OCI-LY7 (cell line): ENCODE data around the gene DLGAP1. TPM values are rescaled to one million over a fixed set of nuclear protein-coding genes. Genes with fewer than 3 reads are reported as not detected.
"Not testable (repeated sequence)": the region's sequence is repeated elsewhere in the genome, so short reads cannot be mapped to it uniquely, and the experiment has no call there.

Experiments
- BruUV-seq: library from RNA; stranded (reverse); fragments of 400-500 nt; replicated peaks from 2 replicates; lab custom pipeline; 2021; lab: Mats Ljungman, UMichigan
- CTCF ChIA-PET: fragments of 300-600 bp; sonication (Branson Sonifier 250); formaldehyde crosslinking; loops from one replicate; lab custom pipeline; 2022; ENCODE audit warnings: antibody characterized with exemption; ENCODE audit not compliant: unreplicated experiment; lab: Charles Lee
- POLR2A ChIA-PET: fragments of 300-600 bp; sonication (Branson Sonifier 250); formaldehyde crosslinking; loops from one replicate; lab custom pipeline; 2022; ENCODE audit warnings: antibody characterized with exemption; lab: Charles Lee
- DNase-seq: peaks from one replicate; pipeline ENCODE4 v3.0.0-alpha.2; 2015; ENCODE audit warnings: low spot score
- H2AFZ ChIP-seq: fragments of 200-600 bp; sonication (generic), shearing (Covaris generic); 2 replicates; pipeline ENCODE4 v1.6.1; 2014; ENCODE audit warnings: mild to moderate bottlenecking, antibody characterized with exemption, low read length, moderate library complexity
- H3K27ac ChIP-seq: fragments of 200-600 bp; sonication (generic); 2 replicates; pipeline ENCODE4 v1.5.1; 2014; ENCODE audit warnings: mixed run types, low read depth, mild to moderate bottlenecking, moderate library complexity, low read length, inconsistent platforms; ENCODE audit not compliant: poor library complexity, severe bottlenecking
- H3K36me3 ChIP-seq: fragments of 200-600 bp; sonication (generic); 2 replicates; pipeline ENCODE4 v1.6.1; 2014; ENCODE audit warnings: mild to moderate bottlenecking, antibody characterized with exemption, low read length, moderate library complexity, mixed read lengths; ENCODE audit not compliant: insufficient read depth
- H3K4me1 ChIP-seq: fragments of 200-600 bp; sonication (generic); 2 replicates; pipeline ENCODE4 v1.5.1; 2014; ENCODE audit warnings: mild to moderate bottlenecking, low read length; ENCODE audit not compliant: insufficient read depth, poor library complexity, severe bottlenecking
- H3K4me2 ChIP-seq: fragments of 200-600 bp; sonication (generic); 2 replicates; pipeline ENCODE4 v1.6.1; 2014; ENCODE audit warnings: mild to moderate bottlenecking, low read length
- H3K4me3 ChIP-seq: fragments of 200-600 bp; sonication (generic); 2 replicates; pipeline ENCODE4 v1.5.1; 2014; ENCODE audit warnings: mild to moderate bottlenecking, low read depth, low read length; ENCODE audit not compliant: poor library complexity, severe bottlenecking
- H3K79me2 ChIP-seq: fragments of 200-600 bp; sonication (generic); 2 replicates; pipeline ENCODE4 v1.6.1; 2016; ENCODE audit warnings: low read depth, mild to moderate bottlenecking, low read length, moderate library complexity, mixed read lengths; ENCODE audit not compliant: insufficient read depth
- H3K9me2 ChIP-seq: fragments of 200-600 bp; sonication (generic); 2 replicates; pipeline ENCODE4 v1.6.1; 2016; ENCODE audit warnings: mild to moderate bottlenecking, low read length, mixed read lengths; ENCODE audit not compliant: insufficient read depth
- H3K9me3 ChIP-seq: fragments of 200-600 bp; sonication (generic); 2 replicates; pipeline ENCODE4 v1.6.1; 2014; ENCODE audit warnings: mild to moderate bottlenecking, mixed run types, low read length, mixed read lengths
- H4K20me1 ChIP-seq: fragments of 200-600 bp; sonication (generic); 2 replicates; pipeline ENCODE4 v1.6.1; 2014; ENCODE audit warnings: mild to moderate bottlenecking, antibody characterized with exemption, low read length, moderate library complexity, mixed read lengths; ENCODE audit not compliant: insufficient read depth
- CTCF ChIP-seq: fragments of 200-600 bp; sonication (generic); conservative IDR thresholded peaks from 2 replicates; pipeline ENCODE4 v1.5.1; 2014; ENCODE audit warnings: mild to moderate bottlenecking, antibody characterized with exemption, low read length, moderate library complexity, mixed read lengths
- EZH2phosphoT487 ChIP-seq: fragments of 200-600 bp; sonication (generic); IDR thresholded peaks from 2 replicates; pipeline ENCODE4 v1.6.1; 2018; ENCODE audit warnings: low read depth, borderline replicate concordance, mild to moderate bottlenecking, mixed run types, antibody characterized with exemption, low read length, moderate library complexity, mixed read lengths
- intact Hi-C: fragments of 100-400 bp; cut with micrococcal nuclease; formaldehyde crosslinking; loops from one replicate; pipeline ENCODE4 v1.10.0; 2022; ENCODE audit not compliant: unreplicated experiment
- total RNA-seq, 2 experiments: library from RNA; depleted of rRNA in 1 of 2; stranded (reverse); fragments of >200 nt in 1 of 2; shearing (Covaris generic) in 1 of 2; gene quantifications; 2 replicates each; pipeline ENCODE4 v1.2.3, GENCODE V29; 2014 to 2022

Gene DLGAP1
- total RNA-seq, 2 experiments from 2014 or later: 0.22 TPM; not detected in 1

- Histone ChIP-seq H3K4me3 (no peak overlapping the region), H3K4me1 (peaks cover 15% of the 10 kb centered on the region), H3K27ac (no peak overlapping the region), H3K9me2 (no peaks in the 10 kb centered on the region), H3K36me3 (no peaks in the 10 kb centered on the region), H3K4me2 (no peak overlapping the region), H3K79me2 (no peaks in the 10 kb centered on the region), H3K9me3 (no peaks in the 10 kb centered on the region), H4K20me1 (no peaks in the 10 kb centered on the region), H2AFZ (0 out of 2 replicates have a peak overlapping the region, but pooled peaks have one; percentile 2)
- no TSS peak for BruUV-seq
- ChIA-PET CTCF (no interaction called here), POLR2A (interaction anchor here (1.3 kb wide), 1 partner anchor 11 kb away, joined by 4 read pairs; no protein-coding TSS in a partner anchor)
- TF ChIP-seq CTCF (no peak), EZH2phosphoT487 (no peak)
- intact Hi-C loops: loop anchor here (5.0 kb wide), 2 partner anchors 163 to 363 kb away; no protein-coding TSS in a partner anchor
- DNase-seq: no peak
Measured at GRCh38 chr18:3704556-3705344, 750.4 kb downstream of the DLGAP1 start.

GRCh38 chr18:3703732-3704176 lies 751.4 kb downstream of the DLGAP1 start:
- H3K4me2 ChIP-seq: peak overlapping the region; percentile 13; the same call in 1 of the 2 replicates
- H3K9me3 ChIP-seq: no peaks in the 10 kb centered on the region
- POLR2A ChIA-PET: interaction anchor here (1.3 kb wide), 1 partner anchor 12 kb away, joined by 4 read pairs; no protein-coding TSS in a partner anchor
- no TSS peak for BruUV-seq
- H3K79me2 ChIP-seq: no peaks in the 10 kb centered on the region
- H2AFZ ChIP-seq: peak overlapping the region; percentile 68
- intact Hi-C loops: loop anchor here (2.0 to 5.0 kb wide), 3 partner anchors 164 to 364 kb away; no protein-coding TSS in a partner anchor
- CTCF ChIA-PET: interaction anchor here (1.0 kb wide), 1 partner anchor 68 kb away, joined by 5 read pairs; no protein-coding TSS in a partner anchor
- no peak overlapping the region for H3K4me3 ChIP-seq
- H3K36me3 ChIP-seq: no peaks in the 10 kb centered on the region
- H3K4me1 ChIP-seq: peaks cover 5% of the 10 kb centered on the region
- H3K27ac ChIP-seq: no peak overlapping the region
- no peaks in the 10 kb centered on the region for H3K9me2 ChIP-seq
- no peak for TF ChIP-seq EZH2phosphoT487
- peak; percentile 79 for TF ChIP-seq CTCF
- DNase-seq: peak; percentile 65
- no peaks in the 10 kb centered on the region for H4K20me1 ChIP-seq

- H3K4me3 ChIP-seq, H3K36me3 ChIP-seq, H3K4me2 ChIP-seq, H3K9me2 ChIP-seq, DNase-seq, H3K9me3 ChIP-seq, CTCF ChIA-PET, H3K79me2 ChIP-seq, BruUV-seq, H4K20me1 ChIP-seq, H3K4me1 ChIP-seq, H3K27ac ChIP-seq: not testable (repeated sequence)
- H2AFZ ChIP-seq: 0 out of 2 replicates have a peak overlapping the region, but pooled peaks have one; percentile 31
- intact Hi-C loops: loop anchor here (5.0 kb wide), 2 partner anchors 167 to 367 kb away; no protein-coding TSS in a partner anchor
- POLR2A ChIA-PET: interaction anchor here (0.6 kb wide), 2 partner anchors 61 kb away, joined by 3 to 6 read pairs; no protein-coding TSS in a partner anchor
Measured at GRCh38 chr18:3699707-3700567, 755.2 kb downstream of the DLGAP1 start.

- H3K4me3 ChIP-seq, H3K4me2 ChIP-seq, intact Hi-C loops, H3K4me1 ChIP-seq, H3K36me3 ChIP-seq, BruUV-seq, H3K27ac ChIP-seq, H2AFZ ChIP-seq, H3K9me2 ChIP-seq, H3K79me2 ChIP-seq, H4K20me1 ChIP-seq, DNase-seq, H3K9me3 ChIP-seq: not testable (repeated sequence)
- ChIA-PET POLR2A (interaction anchor here (1.0 kb wide), 1 partner anchor 16 kb away, joined by 3 read pairs; no protein-coding TSS in a partner anchor), CTCF (interaction anchor here (0.9 kb wide), 1 partner anchor 14 kb away, joined by 3 read pairs; no protein-coding TSS in a partner anchor)
Measured at GRCh38 chr18:3694030-3694778, 760.9 kb downstream of the DLGAP1 start.
